Measurements from ENCODE around the gene PREX1. TPM values are rescaled to one million over a fixed set of nuclear protein-coding genes. Genes with fewer than 3 reads are reported as not detected.

The PREX1 gene
- polyA plus RNA-seq, 1 donor (not counting 4 experiments of a cell fraction or from before 2014, with no cell fraction given): 0.22 TPM

DNA sequence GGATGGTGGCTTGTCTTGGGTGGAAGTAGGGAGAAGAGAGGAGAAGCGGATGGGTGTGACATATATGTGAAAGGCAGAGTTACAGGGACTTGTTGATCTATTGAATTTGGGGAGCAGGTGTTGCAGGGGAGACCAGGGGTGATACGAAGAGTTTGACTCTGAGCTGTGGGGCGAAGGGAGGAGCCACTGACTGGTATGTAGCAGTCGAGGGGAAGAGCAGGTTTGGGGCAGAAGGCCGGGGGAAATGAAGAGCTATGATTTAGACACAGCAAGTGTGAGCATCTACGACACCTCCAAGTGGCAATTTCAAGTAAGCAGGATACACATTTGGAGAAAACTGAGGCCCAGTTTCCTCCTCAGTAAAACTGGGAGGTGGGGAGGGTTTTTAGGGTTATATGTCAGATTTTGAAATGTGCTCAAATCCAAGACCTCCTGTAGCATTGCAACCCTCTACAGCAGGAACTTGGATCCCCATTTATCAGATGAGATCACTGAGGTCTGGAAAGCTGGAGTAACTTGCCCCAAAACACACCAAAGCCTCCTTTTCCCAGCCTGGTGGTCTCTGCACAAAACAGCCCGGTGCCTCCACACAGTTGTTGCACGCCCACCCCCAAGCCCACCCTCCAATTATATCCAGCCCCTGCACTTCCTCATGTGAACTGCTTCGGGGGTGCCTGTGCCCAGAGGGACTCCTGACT is 137.8 kb downstream of the PREX1 start:
- FAIRE-seq: no peak
- H3K4me3 ChIP-seq (ENCODE audit: control insufficient read depth in 2 of 3, extremely low read depth in 1 of 3, insufficient read depth in 2 of 3, low read depth in 1 of 3, low read length in 3 of 3): no peak overlapping the region
- no peak for TF ChIP-seq EZH2 (IDR thresholded peaks at IDR 0.05; ENCODE audit: low read length)
- no peaks in the 10 kb centered on the region for H3K9me3 ChIP-seq (ENCODE audit: control insufficient read depth, low read depth, low read length)
- DNase-seq (ENCODE audit: low read depth, low spot score): no peak
- H3K36me3 ChIP-seq (ENCODE audit: control insufficient read depth in 2 of 2, extremely low read depth in 1 of 2, insufficient read depth in 2 of 2, low read length in 2 of 2): no peaks in the 10 kb centered on the region
- H2AFZ ChIP-seq (ENCODE audit: control insufficient read depth, low read length): no peak overlapping the region
- H3K9me1 ChIP-seq (ENCODE audit: control insufficient read depth, extremely low read depth, insufficient read depth, low read length): no peaks in the 10 kb centered on the region
- peaks cover 18% of the 10 kb centered on the region for H3K27me3 ChIP-seq (ENCODE audit: control insufficient read depth, extremely low read depth, insufficient read depth, low read length)
- H3K4me2 ChIP-seq (ENCODE audit: control insufficient read depth, extremely low read depth, insufficient read depth, low read depth, low read length): no peak overlapping the region
- no peaks in the 10 kb centered on the region for H3K79me2 ChIP-seq (ENCODE audit: control insufficient read depth, insufficient read depth, low read length)
- dilution Hi-C loops (cut with MboI; ENCODE audit: extremely low pct_ligation_motif_present, low sequenced_read_pairs): no loop called here
- H3K9ac ChIP-seq (ENCODE audit: control insufficient read depth, extremely low read depth, insufficient read depth, low read length): no peak overlapping the region
- no peak overlapping the region for H3K27ac ChIP-seq (ENCODE audit: control insufficient read depth, insufficient read depth, low read length)
- no peaks in the 10 kb centered on the region for H4K20me1 ChIP-seq (ENCODE audit: control insufficient read depth, extremely low read depth, insufficient read depth, low read length)
- no peaks in the 10 kb centered on the region for H3K4me1 ChIP-seq (ENCODE audit: control insufficient read depth, extremely low read depth, insufficient read depth, low read length)

DNA sequence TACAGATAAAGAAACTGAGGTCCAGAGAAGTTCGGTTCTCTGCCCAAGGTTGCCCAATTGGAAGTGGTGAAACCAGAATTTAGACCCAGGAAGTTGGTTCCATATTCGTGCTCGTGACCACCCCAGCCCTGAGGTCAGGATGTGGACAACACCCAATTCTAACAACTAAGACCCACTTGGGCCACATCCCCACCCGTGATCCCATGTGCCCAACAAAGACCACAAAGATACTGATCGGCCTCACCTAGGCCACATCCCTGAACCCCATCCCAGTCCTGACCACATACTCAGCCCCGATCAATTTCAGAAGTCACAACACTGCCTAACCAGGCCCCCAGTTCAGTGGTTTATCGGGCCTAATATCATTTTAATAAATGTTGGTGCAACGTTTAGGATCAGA is 138.4 kb downstream of the PREX1 start:
- DNase-seq (ENCODE audit: low read depth, low spot score) (no peak), FAIRE-seq (no peak)
- Histone ChIP-seq H3K4me1 (ENCODE audit: control insufficient read depth, extremely low read depth, insufficient read depth, low read length) (no peaks in the 10 kb centered on the region), H3K27ac (ENCODE audit: control insufficient read depth, insufficient read depth, low read length) (no peak overlapping the region), H3K4me2 (ENCODE audit: control insufficient read depth, extremely low read depth, insufficient read depth, low read depth, low read length) (no peak overlapping the region), H3K9me1 (ENCODE audit: control insufficient read depth, extremely low read depth, insufficient read depth, low read length) (no peaks in the 10 kb centered on the region), H3K9ac (ENCODE audit: control insufficient read depth, extremely low read depth, insufficient read depth, low read length) (no peak overlapping the region), H3K9me3 (ENCODE audit: control insufficient read depth, low read depth, low read length) (no peaks in the 10 kb centered on the region), H4K20me1 (ENCODE audit: control insufficient read depth, extremely low read depth, insufficient read depth, low read length) (no peaks in the 10 kb centered on the region), H3K36me3 (ENCODE audit: control insufficient read depth in 2 of 2, extremely low read depth in 1 of 2, insufficient read depth in 2 of 2, low read length in 2 of 2) (no peaks in the 10 kb centered on the region), H3K27me3 (ENCODE audit: control insufficient read depth, extremely low read depth, insufficient read depth, low read length) (peaks cover 18% of the 10 kb centered on the region), H3K79me2 (ENCODE audit: control insufficient read depth, insufficient read depth, low read length) (no peaks in the 10 kb centered on the region), H2AFZ (ENCODE audit: control insufficient read depth, low read length) (no peak overlapping the region), H3K4me3 (ENCODE audit: control insufficient read depth in 2 of 3, extremely low read depth in 1 of 3, insufficient read depth in 2 of 3, low read depth in 1 of 3, low read length in 3 of 3) (no peak overlapping the region)
- dilution Hi-C loops (cut with MboI; ENCODE audit: extremely low pct_ligation_motif_present, low sequenced_read_pairs): no loop called here
- TF ChIP-seq EZH2 (IDR thresholded peaks at IDR 0.05; ENCODE audit: low read length): no peak
- TF ChIP-seq, protein P1, sequence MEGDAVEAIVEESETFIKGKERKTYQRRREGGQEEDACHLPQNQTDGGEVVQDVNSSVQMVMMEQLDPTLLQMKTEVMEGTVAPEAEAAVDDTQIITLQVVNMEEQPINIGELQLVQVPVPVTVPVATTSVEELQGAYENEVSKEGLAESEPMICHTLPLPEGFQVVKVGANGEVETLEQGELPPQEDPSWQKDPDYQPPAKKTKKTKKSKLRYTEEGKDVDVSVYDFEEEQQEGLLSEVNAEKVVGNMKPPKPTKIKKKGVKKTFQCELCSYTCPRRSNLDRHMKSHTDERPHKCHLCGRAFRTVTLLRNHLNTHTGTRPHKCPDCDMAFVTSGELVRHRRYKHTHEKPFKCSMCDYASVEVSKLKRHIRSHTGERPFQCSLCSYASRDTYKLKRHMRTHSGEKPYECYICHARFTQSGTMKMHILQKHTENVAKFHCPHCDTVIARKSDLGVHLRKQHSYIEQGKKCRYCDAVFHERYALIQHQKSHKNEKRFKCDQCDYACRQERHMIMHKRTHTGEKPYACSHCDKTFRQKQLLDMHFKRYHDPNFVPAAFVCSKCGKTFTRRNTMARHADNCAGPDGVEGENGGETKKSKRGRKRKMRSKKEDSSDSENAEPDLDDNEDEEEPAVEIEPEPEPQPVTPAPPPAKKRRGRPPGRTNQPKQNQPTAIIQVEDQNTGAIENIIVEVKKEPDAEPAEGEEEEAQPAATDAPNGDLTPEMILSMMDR (optimal IDR thresholded peaks at IDR 0.05 in 1 of 3, IDR thresholded peaks at IDR 0.05 in 1 of 3, conservative IDR thresholded peaks at IDR 0.05 in 1 of 3; ENCODE audit: extremely low read depth in 1 of 3, insufficient read depth in 2 of 3, low read length in 3 of 3): no peak

DNA sequence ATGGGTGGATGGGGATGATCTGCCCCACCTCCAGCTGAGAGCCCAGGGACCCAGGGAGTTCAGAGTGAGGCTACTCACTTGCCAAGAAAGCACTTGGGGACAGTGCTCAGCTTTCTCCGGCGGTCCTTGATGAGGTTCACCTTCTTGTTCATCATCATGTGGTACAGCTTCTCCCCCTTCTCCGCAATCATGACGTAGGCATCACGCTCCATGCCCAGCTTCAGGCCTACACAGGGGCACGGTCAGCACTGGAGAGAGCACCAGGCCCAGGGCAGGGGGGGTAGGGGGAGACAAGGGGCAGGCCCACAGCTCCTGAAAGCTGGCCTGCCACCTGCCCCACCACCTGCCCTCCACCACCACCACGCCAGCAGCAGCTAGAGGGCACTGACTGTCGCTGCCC is 139.2 kb downstream of the PREX1 start:
- Histone ChIP-seq H2AFZ (ENCODE audit: control insufficient read depth, low read length) (no peak overlapping the region), H3K36me3 (ENCODE audit: control insufficient read depth in 2 of 2, extremely low read depth in 1 of 2, insufficient read depth in 2 of 2, low read length in 2 of 2) (no peaks in the 10 kb centered on the region), H3K4me3 (ENCODE audit: control insufficient read depth in 2 of 3, extremely low read depth in 1 of 3, insufficient read depth in 2 of 3, low read depth in 1 of 3, low read length in 3 of 3) (no peak overlapping the region), H3K9ac (ENCODE audit: control insufficient read depth, extremely low read depth, insufficient read depth, low read length) (no peak overlapping the region), H3K27me3 (ENCODE audit: control insufficient read depth, extremely low read depth, insufficient read depth, low read length) (peaks cover 18% of the 10 kb centered on the region), H3K79me2 (ENCODE audit: control insufficient read depth, insufficient read depth, low read length) (no peaks in the 10 kb centered on the region), H3K27ac (ENCODE audit: control insufficient read depth, insufficient read depth, low read length) (no peak overlapping the region), H3K9me1 (ENCODE audit: control insufficient read depth, extremely low read depth, insufficient read depth, low read length) (no peaks in the 10 kb centered on the region), H3K4me1 (ENCODE audit: control insufficient read depth, extremely low read depth, insufficient read depth, low read length) (no peaks in the 10 kb centered on the region), H3K4me2 (ENCODE audit: control insufficient read depth, extremely low read depth, insufficient read depth, low read depth, low read length) (no peak overlapping the region), H4K20me1 (ENCODE audit: control insufficient read depth, extremely low read depth, insufficient read depth, low read length) (no peaks in the 10 kb centered on the region), H3K9me3 (ENCODE audit: control insufficient read depth, low read depth, low read length) (no peaks in the 10 kb centered on the region)
- dilution Hi-C loops (cut with MboI; ENCODE audit: extremely low pct_ligation_motif_present, low sequenced_read_pairs): no loop called here
- TF ChIP-seq EZH2 (IDR thresholded peaks at IDR 0.05; ENCODE audit: low read length): no peak
- TF ChIP-seq, protein P1 (optimal IDR thresholded peaks at IDR 0.05 in 1 of 3, IDR thresholded peaks at IDR 0.05 in 1 of 3, conservative IDR thresholded peaks at IDR 0.05 in 1 of 3; ENCODE audit: extremely low read depth in 1 of 3, insufficient read depth in 2 of 3, low read length in 3 of 3): no peak
- no peak for DNase-seq (ENCODE audit: low read depth, low spot score)
- no peak for FAIRE-seq
